Liver (tissue), 9 donors: Measurements from ENCODE around the gene TMEM108. TPM values are rescaled to one million over a fixed set of nuclear protein-coding genes. Genes with fewer than 3 reads are reported as not detected.

ENCODE experiments used
- DNase-seq: peaks from one replicate; pipeline ENCODE4 v3.0.0-alpha.2; 2017; ENCODE audit warnings: low spot score
- H3K27ac ChIP-seq, 2 donors: one replicate each; pipeline ENCODE4 v1.7.0; 2013; ENCODE audit warnings: inconsistent platforms in 2 of 2, low read length in 2 of 2, control low read depth in 1 of 2, low read depth in 1 of 2, mild to moderate bottlenecking in 1 of 2
- H3K27me3 ChIP-seq, 4 donors: one replicate each; pipeline versions ENCODE4 v1.6.1 to v1.7.0; 2013; ENCODE audit warnings: low read length in 3 of 4, inconsistent platforms in 1 of 4, mild to moderate bottlenecking in 1 of 4, moderate library complexity in 1 of 4; ENCODE audit not compliant: control insufficient read depth in 4 of 4, insufficient read depth in 4 of 4
- H3K36me3 ChIP-seq, 4 donors: one replicate each; pipeline versions ENCODE4 v1.6.1 to v1.7.0; 2013; ENCODE audit warnings: low read length in 3 of 4, mild to moderate bottlenecking in 3 of 4, low read depth in 1 of 4, moderate library complexity in 1 of 4; ENCODE audit not compliant: control insufficient read depth in 4 of 4, insufficient read depth in 3 of 4
- H3K4me1 ChIP-seq, 4 donors: one replicate each; pipeline versions ENCODE4 v1.6.1 to v1.7.0; 2013; ENCODE audit warnings: low read length in 3 of 4, mild to moderate bottlenecking in 3 of 4, moderate library complexity in 1 of 4; ENCODE audit not compliant: control insufficient read depth in 4 of 4, insufficient read depth in 4 of 4
- H3K4me3 ChIP-seq, 3 donors: one replicate each; pipeline versions ENCODE4 v1.6.1 to v1.7.0; 2013; ENCODE audit warnings: low read length in 3 of 3, control low read depth in 1 of 3, low read depth in 1 of 3, mild to moderate bottlenecking in 1 of 3
- H3K9ac ChIP-seq, 2 donors: one replicate each; pipeline ENCODE4 v1.7.0; 2013; ENCODE audit warnings: low read length in 2 of 2, mild to moderate bottlenecking in 2 of 2, moderate library complexity in 2 of 2, control low read depth in 1 of 2, low read depth in 1 of 2
- H3K9me3 ChIP-seq, 4 donors: one replicate each; pipeline versions ENCODE4 v1.6.1 to v1.7.0; 2013; ENCODE audit warnings: low read length in 3 of 4; ENCODE audit not compliant: control insufficient read depth in 4 of 4
- EGR1 ChIP-seq, 2 donors: IDR thresholded peaks; 2 replicates each; pipeline ENCODE4 v1.6.1; 2016 to 2018; ENCODE audit warnings: antibody characterized with exemption in 2 of 2, low read depth in 2 of 2
- FOXA1 ChIP-seq: IDR thresholded peaks from 2 replicates; pipeline ENCODE4 v1.6.1; 2016; ENCODE audit warnings: antibody characterized with exemption
- FOXA2 ChIP-seq: IDR thresholded peaks from 2 replicates; pipeline ENCODE4 v1.6.1; 2016; ENCODE audit warnings: antibody characterized with exemption
- GABPA ChIP-seq, 2 donors: IDR thresholded peaks in 1 of 2; conservative IDR thresholded peaks in 1 of 2; 2 replicates each; pipeline ENCODE4 v1.6.1; 2016; ENCODE audit warnings: antibody characterized with exemption in 2 of 2, mild to moderate bottlenecking in 1 of 2, moderate library complexity in 1 of 2
- HNF4A ChIP-seq, 2 donors: conservative IDR thresholded peaks; 2 replicates each; pipeline ENCODE4 v1.6.1; 2016; ENCODE audit warnings: antibody characterized with exemption in 2 of 2, mild to moderate bottlenecking in 2 of 2
- HNF4G ChIP-seq: IDR thresholded peaks from 2 replicates; pipeline ENCODE4 v1.6.1; 2016; ENCODE audit warnings: antibody characterized with exemption
- JUND ChIP-seq, 2 donors: IDR thresholded peaks; 2 replicates each; pipeline ENCODE4 v1.6.1; 2016; ENCODE audit warnings: antibody characterized with exemption in 2 of 2
- MAX ChIP-seq: IDR thresholded peaks from 2 replicates; pipeline ENCODE4 v1.6.1; 2016; ENCODE audit warnings: antibody characterized with exemption
- NR2F2 ChIP-seq: IDR thresholded peaks from 2 replicates; pipeline ENCODE4 v1.6.1; 2016; ENCODE audit warnings: antibody characterized with exemption
- RAD21 ChIP-seq, 2 donors: IDR thresholded peaks; 2 replicates each; pipeline ENCODE4 v1.6.1; 2016; ENCODE audit warnings: antibody characterized with exemption in 2 of 2, mild to moderate bottlenecking in 2 of 2
- RXRA ChIP-seq, 2 donors: IDR thresholded peaks; 2 replicates each; pipeline ENCODE4 v1.6.1; 2017 to 2018; ENCODE audit warnings: antibody characterized with exemption in 2 of 2, mild to moderate bottlenecking in 1 of 2
- SP1 ChIP-seq: IDR thresholded peaks from 2 replicates; pipeline ENCODE4 v1.6.1; 2018; ENCODE audit warnings: antibody characterized with exemption, mild to moderate bottlenecking
- TAF1 ChIP-seq: conservative IDR thresholded peaks from 2 replicates; pipeline ENCODE4 v1.6.1; 2016; ENCODE audit warnings: antibody characterized with exemption, mild to moderate bottlenecking
- YY1 ChIP-seq: IDR thresholded peaks from 2 replicates; pipeline ENCODE4 v1.6.1; 2016; ENCODE audit warnings: antibody characterized with exemption, mild to moderate bottlenecking
- WGBS: extraction: QIAGEN DNeasy Blood & Tissue Kit; methylation state at CpG from one replicate; pipeline ENCODE4 v1.1.7; 2013; 5-methylcytosine and 5-hydroxymethylcytosine counted together
- polyA plus RNA-seq, 2 donors: library from polyadenylated mRNA; stranded (reverse) in 1 of 2; unstranded in 1 of 2; fragments of 200-250 nt in 1 of 2; fragments of >200 nt in 1 of 2; fragmentation: Nextera tagmentation in 1 of 2; extraction: Ambion mirVana in 1 of 2; gene quantifications; one replicate each; pipeline versions ENCODE4 v1.2.1 to v1.2.3, GENCODE V29; 2013 to 2015
- total RNA-seq, 2 donors: library from RNA; depleted of rRNA; stranded (reverse); fragments of >200 nt; gene quantifications; one replicate each; pipeline ENCODE4 v1.2.3, GENCODE V29; 2014
- TF ChIP-seq, protein P1 (sequence below): fragments of 150-350 bp; IDR thresholded peaks from 2 replicates; pipeline ENCODE4 v1.5.1; 2017; ENCODE audit warnings: improper control_type of control experiment, low read depth, low read length; ENCODE audit not compliant: missing input control
- TF ChIP-seq, protein P2 (sequence below): IDR thresholded peaks from 2 replicates; pipeline ENCODE4 v1.6.1; 2016; ENCODE audit warnings: antibody characterized with exemption
- TF ChIP-seq, protein P3 (sequence below): IDR thresholded peaks from 2 replicates; pipeline ENCODE4 v1.6.1; 2016; ENCODE audit warnings: antibody characterized with exemption, mild to moderate bottlenecking
- donor health status: healthy.
- donor health status: healthy.
- donor health status: healthy.
- donor health status: healthy.
- donor health status: healthy.

TMEM108 gene
- total and polyA plus RNA-seq, 4 donors, result 0.05 to 0.10 TPM; not detected in 2

DNA sequence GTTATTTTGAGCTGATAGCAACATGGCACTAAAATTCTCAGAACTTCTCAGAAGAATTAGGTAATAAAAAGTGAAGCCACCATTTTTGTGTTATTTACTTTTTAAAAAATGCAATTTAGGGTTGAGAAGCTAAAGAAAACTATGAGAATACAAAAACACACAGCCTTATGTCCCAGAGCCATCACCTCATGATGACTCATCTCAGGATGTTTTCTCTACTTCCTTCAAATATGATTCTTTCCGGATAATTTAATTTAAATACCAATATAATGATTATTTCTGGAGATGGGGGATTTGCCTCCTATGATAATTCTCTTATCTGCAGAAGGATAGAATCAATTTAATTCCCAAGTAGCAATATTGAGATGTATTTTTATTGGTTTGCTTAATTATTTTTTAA is 256.1 kb downstream of the TMEM108 start (continued):
- TF ChIP-seq NR2F2 (no peak), TAF1 (no peak), RXRA (IDR thresholded peaks at IDR 0.05) (no peak)

DNA sequence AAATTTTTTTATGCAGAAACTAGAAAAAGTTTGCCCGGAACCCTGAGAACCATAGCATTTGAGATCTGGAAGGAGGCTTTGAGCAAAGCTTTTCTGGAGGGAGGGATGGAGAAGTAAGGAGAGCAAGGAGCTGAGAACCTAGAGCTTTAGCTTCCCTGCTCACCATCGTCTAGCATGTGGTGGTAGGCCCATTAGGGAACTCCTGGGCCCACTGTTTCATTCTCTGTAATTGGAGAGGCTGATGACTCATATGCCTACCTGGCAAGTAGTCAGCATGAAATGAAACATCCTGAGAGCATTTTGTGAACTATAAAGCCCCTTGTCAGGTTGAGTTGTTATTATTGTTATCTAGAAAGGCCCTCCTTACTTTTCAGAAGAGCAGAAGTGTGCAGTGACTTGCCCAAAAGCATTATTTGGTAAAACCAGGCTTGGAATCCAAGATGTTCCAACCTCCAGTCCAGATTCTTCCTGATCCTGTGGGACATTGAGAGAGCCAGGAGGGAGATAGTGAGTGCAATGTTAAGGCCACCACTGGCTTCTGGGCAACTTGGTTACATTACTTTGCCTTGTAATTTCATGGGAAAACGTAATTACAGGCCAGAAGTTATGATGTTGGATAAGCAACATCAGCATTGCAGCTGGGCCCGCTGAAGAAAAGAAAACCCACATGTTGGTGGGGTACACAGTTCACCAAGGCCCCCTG is 257.2 kb downstream of the TMEM108 start:
- Histone ChIP-seq H3K36me3 (no peaks in the 10 kb centered on the region), H3K4me1 (no peaks in the 10 kb centered on the region), H3K9ac (no peak overlapping the region), H3K9me3 (no peaks in the 10 kb centered on the region), H3K27ac (no peak overlapping the region), H3K27me3 (peaks cover 0 to 3% (median 0%) of the 10 kb centered on the region in 4 donors), H3K4me3 (no peak overlapping the region)
- 80% methylated on average over 4 of the region's 4 CpGs for WGBS
- no peak for DNase-seq
- TF ChIP-seq YY1 (no peak), FOXA2 (no peak), RAD21 (IDR thresholded peaks at IDR 0.05) (no peak), TAF1 (no peak), RXRA (IDR thresholded peaks at IDR 0.05) (no peak), FOXA1 (no peak), JUND (IDR thresholded peaks at IDR 0.05) (no peak), SP1 (no peak)
- TF ChIP-seq, protein P1, sequence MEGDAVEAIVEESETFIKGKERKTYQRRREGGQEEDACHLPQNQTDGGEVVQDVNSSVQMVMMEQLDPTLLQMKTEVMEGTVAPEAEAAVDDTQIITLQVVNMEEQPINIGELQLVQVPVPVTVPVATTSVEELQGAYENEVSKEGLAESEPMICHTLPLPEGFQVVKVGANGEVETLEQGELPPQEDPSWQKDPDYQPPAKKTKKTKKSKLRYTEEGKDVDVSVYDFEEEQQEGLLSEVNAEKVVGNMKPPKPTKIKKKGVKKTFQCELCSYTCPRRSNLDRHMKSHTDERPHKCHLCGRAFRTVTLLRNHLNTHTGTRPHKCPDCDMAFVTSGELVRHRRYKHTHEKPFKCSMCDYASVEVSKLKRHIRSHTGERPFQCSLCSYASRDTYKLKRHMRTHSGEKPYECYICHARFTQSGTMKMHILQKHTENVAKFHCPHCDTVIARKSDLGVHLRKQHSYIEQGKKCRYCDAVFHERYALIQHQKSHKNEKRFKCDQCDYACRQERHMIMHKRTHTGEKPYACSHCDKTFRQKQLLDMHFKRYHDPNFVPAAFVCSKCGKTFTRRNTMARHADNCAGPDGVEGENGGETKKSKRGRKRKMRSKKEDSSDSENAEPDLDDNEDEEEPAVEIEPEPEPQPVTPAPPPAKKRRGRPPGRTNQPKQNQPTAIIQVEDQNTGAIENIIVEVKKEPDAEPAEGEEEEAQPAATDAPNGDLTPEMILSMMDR, result no peak

- no peaks in the 10 kb centered on the region for H3K9me3 ChIP-seq
- H3K4me1 ChIP-seq, result no peaks in the 10 kb centered on the region
- no peak overlapping the region for H3K9ac ChIP-seq
- no peak overlapping the region for H3K27ac ChIP-seq
- DNase-seq, result no peak
- H3K4me3 ChIP-seq, result no peak overlapping the region
- H3K36me3 ChIP-seq, result no peaks in the 10 kb centered on the region
- WGBS, result 82% methylated on average over 6 of the region's 6 CpGs
- H3K27me3 ChIP-seq, result peaks cover 0 to 3% (median 0%) of the 10 kb centered on the region in 4 donors
- TF ChIP-seq TAF1 (no peak), GABPA (IDR thresholded peaks at IDR 0.05 in 1 of 2, conservative IDR thresholded peaks at IDR 0.05 in 1 of 2) (no peak), MAX (no peak), HNF4G (no peak), JUND (IDR thresholded peaks at IDR 0.05) (no peak), RAD21 (IDR thresholded peaks at IDR 0.05) (no peak), NR2F2 (no peak), FOXA2 (no peak), SP1 (no peak), HNF4A (conservative IDR thresholded peaks at IDR 0.05) (no peak), FOXA1 (no peak), EGR1 (IDR thresholded peaks at IDR 0.05; ENCODE audit: low read depth in 2 of 2) (no peak)
- TF ChIP-seq, protein P1, result no peak
- TF ChIP-seq, protein P2, sequence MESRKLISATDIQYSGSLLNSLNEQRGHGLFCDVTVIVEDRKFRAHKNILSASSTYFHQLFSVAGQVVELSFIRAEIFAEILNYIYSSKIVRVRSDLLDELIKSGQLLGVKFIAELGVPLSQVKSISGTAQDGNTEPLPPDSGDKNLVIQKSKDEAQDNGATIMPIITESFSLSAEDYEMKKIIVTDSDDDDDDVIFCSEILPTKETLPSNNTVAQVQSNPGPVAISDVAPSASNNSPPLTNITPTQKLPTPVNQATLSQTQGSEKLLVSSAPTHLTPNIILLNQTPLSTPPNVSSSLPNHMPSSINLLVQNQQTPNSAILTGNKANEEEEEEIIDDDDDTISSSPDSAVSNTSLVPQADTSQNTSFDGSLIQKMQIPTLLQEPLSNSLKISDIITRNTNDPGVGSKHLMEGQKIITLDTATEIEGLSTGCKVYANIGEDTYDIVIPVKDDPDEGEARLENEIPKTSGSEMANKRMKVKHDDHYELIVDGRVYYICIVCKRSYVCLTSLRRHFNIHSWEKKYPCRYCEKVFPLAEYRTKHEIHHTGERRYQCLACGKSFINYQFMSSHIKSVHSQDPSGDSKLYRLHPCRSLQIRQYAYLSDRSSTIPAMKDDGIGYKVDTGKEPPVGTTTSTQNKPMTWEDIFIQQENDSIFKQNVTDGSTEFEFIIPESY, result no peak
- TF ChIP-seq, protein P3, sequence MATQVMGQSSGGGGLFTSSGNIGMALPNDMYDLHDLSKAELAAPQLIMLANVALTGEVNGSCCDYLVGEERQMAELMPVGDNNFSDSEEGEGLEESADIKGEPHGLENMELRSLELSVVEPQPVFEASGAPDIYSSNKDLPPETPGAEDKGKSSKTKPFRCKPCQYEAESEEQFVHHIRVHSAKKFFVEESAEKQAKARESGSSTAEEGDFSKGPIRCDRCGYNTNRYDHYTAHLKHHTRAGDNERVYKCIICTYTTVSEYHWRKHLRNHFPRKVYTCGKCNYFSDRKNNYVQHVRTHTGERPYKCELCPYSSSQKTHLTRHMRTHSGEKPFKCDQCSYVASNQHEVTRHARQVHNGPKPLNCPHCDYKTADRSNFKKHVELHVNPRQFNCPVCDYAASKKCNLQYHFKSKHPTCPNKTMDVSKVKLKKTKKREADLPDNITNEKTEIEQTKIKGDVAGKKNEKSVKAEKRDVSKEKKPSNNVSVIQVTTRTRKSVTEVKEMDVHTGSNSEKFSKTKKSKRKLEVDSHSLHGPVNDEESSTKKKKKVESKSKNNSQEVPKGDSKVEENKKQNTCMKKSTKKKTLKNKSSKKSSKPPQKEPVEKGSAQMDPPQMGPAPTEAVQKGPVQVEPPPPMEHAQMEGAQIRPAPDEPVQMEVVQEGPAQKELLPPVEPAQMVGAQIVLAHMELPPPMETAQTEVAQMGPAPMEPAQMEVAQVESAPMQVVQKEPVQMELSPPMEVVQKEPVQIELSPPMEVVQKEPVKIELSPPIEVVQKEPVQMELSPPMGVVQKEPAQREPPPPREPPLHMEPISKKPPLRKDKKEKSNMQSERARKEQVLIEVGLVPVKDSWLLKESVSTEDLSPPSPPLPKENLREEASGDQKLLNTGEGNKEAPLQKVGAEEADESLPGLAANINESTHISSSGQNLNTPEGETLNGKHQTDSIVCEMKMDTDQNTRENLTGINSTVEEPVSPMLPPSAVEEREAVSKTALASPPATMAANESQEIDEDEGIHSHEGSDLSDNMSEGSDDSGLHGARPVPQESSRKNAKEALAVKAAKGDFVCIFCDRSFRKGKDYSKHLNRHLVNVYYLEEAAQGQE, result no peak
Observed at GRCh38 chr3:133295944-133296917, 258.0 kb downstream of the TMEM108 start.
